Measurements from ENCODE around the gene EHMT1. TPM values are rescaled to one million over a fixed set of nuclear protein-coding genes. Genes with fewer than 3 reads are reported as not detected.
A peak's percentile ranks its signal among the peaks of the same experiment; 100 is the strongest.

The EHMT1 gene
- total RNA-seq, 2 donors from 2014 or later: 137 to 139 TPM

DNA sequence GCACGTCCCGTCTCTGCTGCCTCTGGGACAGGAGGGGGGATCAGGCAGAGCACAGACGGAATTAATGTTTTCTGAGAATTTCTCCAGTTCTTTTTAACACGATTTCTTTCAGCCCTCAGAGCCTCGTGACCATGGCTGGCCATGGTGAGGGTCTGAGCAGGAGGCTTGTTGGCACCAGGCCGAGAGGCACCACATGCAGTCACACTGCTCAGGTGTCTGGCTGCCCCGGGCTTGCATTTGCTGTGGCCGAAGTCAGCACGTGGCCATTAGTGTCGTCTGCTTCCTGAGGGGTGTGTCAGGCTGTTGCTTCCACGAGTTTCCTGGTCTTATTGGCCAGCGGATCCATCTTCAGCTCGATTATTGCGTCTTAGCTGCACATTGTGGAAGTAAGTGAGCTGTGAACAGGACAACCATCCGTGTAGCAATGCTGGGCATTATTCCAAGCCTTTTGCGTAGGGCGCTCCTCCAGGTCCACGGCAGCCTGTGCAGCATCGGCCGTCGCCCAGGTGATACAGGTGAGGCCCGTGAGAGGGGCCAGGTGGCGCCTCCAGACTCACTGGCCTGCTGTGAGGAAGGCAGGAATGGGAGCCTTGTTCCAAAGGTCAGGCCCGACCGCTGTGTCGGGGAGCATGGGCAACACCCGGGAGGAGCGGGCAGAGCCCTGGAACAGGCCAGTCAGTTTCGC, 144.6 kb downstream of the EHMT1 start:
- H3K4me1 Mint-ChIP-seq: no peaks in the 10 kb centered on the region
- Histone ChIP-seq H3K9me3 (ENCODE audit: control insufficient read depth, low read length) (peaks cover 4% of the 10 kb centered on the region), H3K4me3 (ENCODE audit: low read length) (no peak overlapping the region), H3K27me3 (ENCODE audit: control insufficient read depth, insufficient read depth, low read length, poor library complexity, severe bottlenecking) (no peaks in the 10 kb centered on the region), H3K4me1 (ENCODE audit: control insufficient read depth, insufficient read depth, low read length) (no peaks in the 10 kb centered on the region), H3K9ac (ENCODE audit: extremely low read depth, low read length, poor library complexity, severe bottlenecking) (no peak overlapping the region), H3K36me3 (ENCODE audit: control insufficient read depth, insufficient read depth, low read length) (peaks cover 82% of the 10 kb centered on the region), H3K27ac (ENCODE audit: low read depth, low read length) (no peak overlapping the region)
- no peaks in the 10 kb centered on the region for H3K27me3 Mint-ChIP-seq (ENCODE audit: insufficient read depth)
- peaks cover 5% of the 10 kb centered on the region for H3K9me3 Mint-ChIP-seq
- H3K36me3 Mint-ChIP-seq (ENCODE audit: low read depth): peaks cover 80% of the 10 kb centered on the region
- no peak overlapping the region for H3K27ac Mint-ChIP-seq
- TF ChIP-seq, protein P1, sequence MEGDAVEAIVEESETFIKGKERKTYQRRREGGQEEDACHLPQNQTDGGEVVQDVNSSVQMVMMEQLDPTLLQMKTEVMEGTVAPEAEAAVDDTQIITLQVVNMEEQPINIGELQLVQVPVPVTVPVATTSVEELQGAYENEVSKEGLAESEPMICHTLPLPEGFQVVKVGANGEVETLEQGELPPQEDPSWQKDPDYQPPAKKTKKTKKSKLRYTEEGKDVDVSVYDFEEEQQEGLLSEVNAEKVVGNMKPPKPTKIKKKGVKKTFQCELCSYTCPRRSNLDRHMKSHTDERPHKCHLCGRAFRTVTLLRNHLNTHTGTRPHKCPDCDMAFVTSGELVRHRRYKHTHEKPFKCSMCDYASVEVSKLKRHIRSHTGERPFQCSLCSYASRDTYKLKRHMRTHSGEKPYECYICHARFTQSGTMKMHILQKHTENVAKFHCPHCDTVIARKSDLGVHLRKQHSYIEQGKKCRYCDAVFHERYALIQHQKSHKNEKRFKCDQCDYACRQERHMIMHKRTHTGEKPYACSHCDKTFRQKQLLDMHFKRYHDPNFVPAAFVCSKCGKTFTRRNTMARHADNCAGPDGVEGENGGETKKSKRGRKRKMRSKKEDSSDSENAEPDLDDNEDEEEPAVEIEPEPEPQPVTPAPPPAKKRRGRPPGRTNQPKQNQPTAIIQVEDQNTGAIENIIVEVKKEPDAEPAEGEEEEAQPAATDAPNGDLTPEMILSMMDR (conservative IDR thresholded peaks at IDR 0.05): no peak
- WGBS, 2 experiments (ENCODE audit: insufficient coverage in 1 of 2, insufficient read length in 1 of 2): 91 to 93% methylated on average over 23 to 29 of the region's 29 CpGs
- H3K4me3 Mint-ChIP-seq: no peak overlapping the region
- DNase-seq: no peak

DNA sequence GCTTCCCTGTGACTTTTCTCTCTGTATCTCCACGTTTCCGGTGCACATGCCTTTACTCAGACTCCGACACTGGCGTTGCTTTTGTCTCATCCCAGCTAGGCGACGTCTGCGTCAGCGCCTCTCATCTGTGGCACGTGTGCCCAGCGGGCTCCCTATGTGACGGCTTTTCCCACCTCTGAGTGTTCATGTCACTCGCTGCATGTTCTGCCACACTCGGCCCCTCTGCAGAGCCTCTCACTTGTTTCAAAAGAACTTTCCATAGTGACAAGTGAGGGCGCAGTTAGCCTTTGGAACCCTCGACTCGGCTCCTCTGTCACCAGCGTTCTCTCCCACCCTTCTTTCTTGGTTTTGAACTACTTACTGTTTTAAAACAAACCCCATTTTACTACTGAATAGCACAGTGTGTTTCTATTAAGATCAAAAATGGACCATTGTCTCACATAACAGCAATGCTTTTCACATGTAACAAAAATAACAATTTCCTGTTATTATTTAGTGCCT, 145.4 kb downstream of the EHMT1 start:
- H3K4me1 Mint-ChIP-seq: no peaks in the 10 kb centered on the region
- peaks cover 81% of the 10 kb centered on the region for H3K36me3 ChIP-seq (ENCODE audit: control insufficient read depth, insufficient read depth, low read length)

DNA sequence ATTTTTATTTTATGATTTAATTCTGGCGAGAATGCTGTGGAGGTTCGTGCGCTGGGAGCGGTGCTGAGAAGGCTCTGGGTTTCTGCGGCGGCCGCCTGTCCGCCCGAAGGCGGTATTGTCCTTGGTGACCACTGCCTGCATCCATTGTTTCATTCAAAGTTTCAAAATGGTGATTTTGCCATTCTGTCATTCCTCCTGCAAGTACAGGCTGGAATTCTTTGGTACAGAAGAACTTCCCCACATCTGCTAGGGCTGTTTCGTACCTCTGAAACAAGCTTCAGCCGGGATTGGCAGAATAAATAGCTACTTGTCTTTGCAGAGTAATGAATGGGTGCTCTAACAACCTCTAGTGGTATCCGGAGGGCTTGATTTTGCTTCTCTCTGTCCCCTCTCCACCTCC, 146.2 kb downstream of the EHMT1 start:
- Histone ChIP-seq H3K9me3 (ENCODE audit: control insufficient read depth, low read length) (peaks cover 17% of the 10 kb centered on the region), H3K4me3 (ENCODE audit: low read length) (no peak overlapping the region), H3K27me3 (ENCODE audit: control insufficient read depth, insufficient read depth, low read length, poor library complexity, severe bottlenecking) (no peaks in the 10 kb centered on the region), H3K27ac (ENCODE audit: low read depth, low read length) (peak overlapping the region; percentile 64), H3K9ac (ENCODE audit: extremely low read depth, low read length, poor library complexity, severe bottlenecking) (no peak overlapping the region), H3K4me1 (ENCODE audit: control insufficient read depth, insufficient read depth, low read length) (no peaks in the 10 kb centered on the region), H3K36me3 (ENCODE audit: control insufficient read depth, insufficient read depth, low read length) (peaks cover 81% of the 10 kb centered on the region)
- no peaks in the 10 kb centered on the region for H3K4me1 Mint-ChIP-seq
- no peak overlapping the region for H3K4me3 Mint-ChIP-seq
- H3K9me3 Mint-ChIP-seq: peaks cover 13% of the 10 kb centered on the region
- H3K27ac Mint-ChIP-seq: peak overlapping the region; percentile 0
- H3K27me3 Mint-ChIP-seq (ENCODE audit: insufficient read depth): no peaks in the 10 kb centered on the region
- peaks cover 79% of the 10 kb centered on the region for H3K36me3 Mint-ChIP-seq (ENCODE audit: low read depth)
- TF ChIP-seq, protein P1 (conservative IDR thresholded peaks at IDR 0.05): no peak
- 90 to 92% methylated on average over 10 to 13 of the region's 13 CpGs for WGBS, 2 experiments (ENCODE audit: insufficient coverage in 1 of 2, insufficient read length in 1 of 2)
- DNase-seq: no peak

More for the DNA sequence above, 145.4 kb downstream of the EHMT1 start:
- H3K36me3 Mint-ChIP-seq (ENCODE audit: low read depth): peaks cover 79% of the 10 kb centered on the region
- no peaks in the 10 kb centered on the region for H3K27me3 Mint-ChIP-seq (ENCODE audit: insufficient read depth)
- peaks cover 5% of the 10 kb centered on the region for H3K9me3 Mint-ChIP-seq
- peaks cover 9% of the 10 kb centered on the region for H3K9me3 ChIP-seq (ENCODE audit: control insufficient read depth, low read length)
- H3K9ac ChIP-seq (ENCODE audit: extremely low read depth, low read length, poor library complexity, severe bottlenecking): no peak overlapping the region
- peak overlapping the region; percentile 64 for H3K27ac ChIP-seq (ENCODE audit: low read depth, low read length)
- H3K4me1 ChIP-seq (ENCODE audit: control insufficient read depth, insufficient read depth, low read length): no peaks in the 10 kb centered on the region
- TF ChIP-seq, protein P1 (conservative IDR thresholded peaks at IDR 0.05): no peak
- H3K27me3 ChIP-seq (ENCODE audit: control insufficient read depth, insufficient read depth, low read length, poor library complexity, severe bottlenecking): no peaks in the 10 kb centered on the region
- H3K4me3 ChIP-seq (ENCODE audit: low read length): no peak overlapping the region
- DNase-seq: no peak
- H3K4me3 Mint-ChIP-seq: no peak overlapping the region
- 95 to 97% methylated on average over 16 to 17 of the region's 17 CpGs for WGBS, 2 experiments (ENCODE audit: insufficient coverage in 1 of 2, insufficient read length in 1 of 2)
- H3K27ac Mint-ChIP-seq: peak overlapping the region; percentile 42
